Suprapubic skin (tissue), 4 donors: ENCODE data around the gene NAV3. TPM values are rescaled to one million over a fixed set of nuclear protein-coding genes. Genes with fewer than 3 reads are reported as not detected.

Source experiments
- DNase-seq, 2 donors: peaks; one replicate each; pipeline ENCODE4 v3.0.0-alpha.2; 2019; ENCODE audit warnings: low spot score in 2 of 2
- H3K27ac ChIP-seq: fragments of 200-600 bp; sonication (generic); one replicate; pipeline ENCODE4 v1.5.1; 2019
- H3K27me3 ChIP-seq: fragments of 200-600 bp; sonication (generic); one replicate; pipeline ENCODE4 v1.5.1; 2019
- H3K36me3 ChIP-seq: fragments of 200-600 bp; sonication (generic); one replicate; pipeline ENCODE4 v1.5.1; 2019
- H3K4me1 ChIP-seq: fragments of 200-600 bp; sonication (generic); one replicate; pipeline ENCODE4 v1.5.1; 2019
- H3K4me3 ChIP-seq: fragments of 200-600 bp; sonication (generic); one replicate; pipeline ENCODE4 v1.5.1; 2019; ENCODE audit warnings: mild to moderate bottlenecking
- H3K9me3 ChIP-seq: fragments of 200-600 bp; sonication (generic); one replicate; pipeline ENCODE4 v1.5.1; 2019
- CTCF ChIP-seq, 2 donors: fragments of 200-600 bp in 1 of 2; fragments of 450-650 bp in 1 of 2; sonication (generic) in 1 of 2; IDR thresholded peaks; one replicate each; pipeline ENCODE4 v1.5.1; 2016 to 2019; ENCODE audit warnings: antibody characterized with exemption in 2 of 2, mild to moderate bottlenecking in 1 of 2, moderate library complexity in 1 of 2
- EP300 ChIP-seq: sonication (generic); formaldehyde crosslinking; IDR thresholded peaks from one replicate; pipeline ENCODE4 v1.6.1; 2017; ENCODE audit warnings: antibody characterized with exemption
- POLR2A ChIP-seq, 2 donors: fragments of 450-650 bp; IDR thresholded peaks; one replicate each; pipeline ENCODE4 v1.6.1; 2017; ENCODE audit warnings: antibody characterized with exemption in 2 of 2, mild to moderate bottlenecking in 2 of 2, moderate library complexity in 2 of 2
- POLR2AphosphoS5 ChIP-seq, 3 donors: sonication (generic); formaldehyde crosslinking; IDR thresholded peaks; one replicate each; pipeline ENCODE4 v1.6.1; 2017; ENCODE audit warnings: antibody characterized with exemption in 3 of 3
- WGBS: methylation state at CpG from one replicate; pipeline ENCODE4 v1.1.5; 2018; 5-methylcytosine and 5-hydroxymethylcytosine counted together
- total RNA-seq, 4 donors: library from RNA; depleted of rRNA; stranded (reverse); fragments of >200 nt; gene quantifications; one replicate each; pipeline ENCODE4 v1.1.0, GENCODE V29; 2016

The NAV3 gene
- total RNA-seq, 4 donors from 2014 or later = 11.7 to 20.9 (median 15.7) TPM

DNA sequence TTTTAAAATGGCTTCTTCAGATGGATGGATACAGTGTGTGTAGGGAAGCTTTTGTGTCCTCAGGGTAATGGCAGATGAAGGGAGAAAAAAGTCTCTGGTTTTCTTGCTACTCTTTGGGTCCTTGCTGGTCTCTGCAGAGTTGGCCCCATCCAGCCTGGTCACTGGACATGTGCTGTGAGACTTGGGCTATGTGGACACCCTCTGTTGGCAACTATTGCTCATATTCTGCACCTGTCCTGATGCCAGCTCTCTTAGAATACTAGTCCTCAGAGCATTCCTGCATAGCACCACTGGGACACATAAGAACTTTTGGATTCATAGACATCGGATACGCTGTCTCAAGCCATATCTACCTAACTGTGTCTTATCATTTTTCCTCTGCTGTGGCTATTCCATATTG lies 20.0 kb downstream of the NAV3 start:
- 100% methylated on average over 2 of the region's 2 CpGs for WGBS
- Histone ChIP-seq H3K27ac (no peak overlapping the region), H3K9me3 (no peaks in the 10 kb centered on the region), H3K4me3 (no peak overlapping the region), H3K36me3 (no peaks in the 10 kb centered on the region), H3K4me1 (peaks cover 15% of the 10 kb centered on the region), H3K27me3 (no peaks in the 10 kb centered on the region)
- TF ChIP-seq POLR2AphosphoS5 (IDR thresholded peaks at IDR 0.05) = no peak
- TF ChIP-seq CTCF (IDR thresholded peaks at IDR 0.05) = no peak
- no peak for TF ChIP-seq EP300
- TF ChIP-seq POLR2A (IDR thresholded peaks at IDR 0.05) = no peak
- no peak for DNase-seq

DNA sequence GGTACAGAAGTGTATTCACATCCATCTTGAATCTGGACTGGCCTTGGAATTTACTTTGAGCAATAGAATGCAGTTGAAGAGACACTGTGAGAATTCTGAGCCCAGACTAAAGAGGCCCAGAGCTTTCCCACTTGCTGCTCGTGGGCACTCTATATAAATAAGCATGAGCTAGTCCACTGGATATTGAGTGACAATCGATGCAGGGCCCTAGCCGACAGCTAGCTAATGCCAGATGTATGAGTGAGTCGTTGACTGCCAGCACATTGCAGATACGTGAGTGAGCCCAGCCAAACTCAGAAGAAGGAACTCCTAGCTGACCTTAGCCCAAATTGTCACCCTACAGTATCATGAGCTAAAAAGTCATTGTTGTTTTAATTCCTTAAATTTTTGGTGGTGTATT lies 24.9 kb downstream of the NAV3 start:
- Histone ChIP-seq H3K9me3 (no peaks in the 10 kb centered on the region), H3K4me1 (no peaks in the 10 kb centered on the region), H3K27ac (no peak overlapping the region), H3K36me3 (no peaks in the 10 kb centered on the region), H3K4me3 (no peak overlapping the region), H3K27me3 (no peaks in the 10 kb centered on the region)
- DNase-seq = no peak
- TF ChIP-seq POLR2AphosphoS5 (IDR thresholded peaks at IDR 0.05) = no peak
- TF ChIP-seq CTCF (IDR thresholded peaks at IDR 0.05) = no peak
- TF ChIP-seq EP300 = no peak
- TF ChIP-seq POLR2A (IDR thresholded peaks at IDR 0.05) = no peak
- 71% methylated on average over 5 of the region's 5 CpGs for WGBS

DNA sequence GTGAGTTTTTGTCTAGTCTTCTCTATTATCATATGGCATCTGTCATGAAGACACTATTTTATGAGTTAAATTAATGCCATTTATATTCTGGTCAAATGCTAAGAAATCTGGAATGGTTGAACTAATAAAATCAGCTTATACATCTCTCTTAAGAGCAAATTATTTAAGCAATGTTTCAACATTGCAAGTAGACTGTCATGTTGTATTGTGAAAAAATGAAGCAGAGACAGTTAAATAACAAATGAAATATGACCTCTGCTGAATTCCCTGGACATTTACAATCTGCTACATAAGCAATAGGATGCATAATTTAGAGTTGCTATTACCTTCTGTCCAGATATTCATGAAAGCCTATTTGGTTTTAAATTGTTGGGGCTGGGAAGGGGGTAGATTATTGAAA lies 30.6 kb downstream of the NAV3 start:
- Histone ChIP-seq H3K27me3 (no peaks in the 10 kb centered on the region), H3K27ac (no peak overlapping the region), H3K36me3 (no peaks in the 10 kb centered on the region), H3K9me3 (no peaks in the 10 kb centered on the region), H3K4me3 (no peak overlapping the region), H3K4me1 (no peaks in the 10 kb centered on the region)
- DNase-seq = no peak
- TF ChIP-seq EP300 = no peak
- TF ChIP-seq CTCF (IDR thresholded peaks at IDR 0.05) = no peak
- no peak for TF ChIP-seq POLR2A (IDR thresholded peaks at IDR 0.05)
- TF ChIP-seq POLR2AphosphoS5 (IDR thresholded peaks at IDR 0.05) = no peak

DNA sequence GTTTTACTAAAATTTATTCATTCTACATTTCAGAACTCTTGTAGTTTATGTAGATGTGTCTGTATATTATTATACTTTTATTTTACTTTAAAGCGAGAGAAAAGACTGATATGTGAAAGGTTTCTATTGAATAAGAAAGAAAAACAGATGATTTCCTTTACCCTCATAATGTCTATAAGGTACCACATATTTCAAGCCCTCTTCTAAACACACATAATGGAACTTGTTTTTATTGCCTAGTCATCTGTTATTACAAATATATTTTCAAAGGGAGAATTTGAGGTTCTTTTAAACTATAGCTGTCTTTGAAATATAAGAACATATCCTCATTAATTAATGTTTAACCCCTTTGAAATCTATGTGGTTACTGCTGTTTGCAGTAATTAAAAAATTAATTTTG lies 34.5 kb downstream of the NAV3 start:
- Histone ChIP-seq H3K4me1 (no peaks in the 10 kb centered on the region), H3K27me3 (no peaks in the 10 kb centered on the region), H3K27ac (no peak overlapping the region), H3K4me3 (no peak overlapping the region), H3K36me3 (no peaks in the 10 kb centered on the region), H3K9me3 (no peaks in the 10 kb centered on the region)
- WGBS = 87% methylated on average over 1 of the region's 1 CpG
- no peak for TF ChIP-seq POLR2AphosphoS5 (IDR thresholded peaks at IDR 0.05)
- no peak for DNase-seq

DNA sequence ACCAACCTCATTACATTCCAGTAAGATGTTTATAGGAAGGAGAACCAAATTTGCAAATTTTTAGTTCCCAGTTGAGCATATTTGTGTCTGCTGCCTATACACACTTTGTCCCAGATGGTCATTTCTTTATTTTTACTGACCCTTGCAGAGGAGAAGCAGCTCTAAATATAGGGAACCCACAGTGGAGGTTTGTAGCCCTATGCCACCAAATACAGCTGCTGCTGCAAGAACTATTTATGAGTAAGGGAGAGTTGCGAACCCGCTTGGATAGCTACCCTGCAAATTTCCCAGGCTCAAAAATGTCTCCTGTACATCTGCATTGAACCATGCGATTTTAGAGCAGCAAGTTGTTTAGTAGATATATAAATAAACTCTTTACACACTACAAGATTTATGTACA lies 48.2 kb downstream of the NAV3 start:
- no peak for DNase-seq
- Histone ChIP-seq H3K36me3 (no peaks in the 10 kb centered on the region), H3K27ac (no peak overlapping the region), H3K9me3 (no peaks in the 10 kb centered on the region), H3K4me3 (no peak overlapping the region), H3K4me1 (no peaks in the 10 kb centered on the region), H3K27me3 (no peaks in the 10 kb centered on the region)
- WGBS = 77% methylated on average over 3 of the region's 3 CpGs
- no peak for TF ChIP-seq POLR2AphosphoS5 (IDR thresholded peaks at IDR 0.05)

GRCh38 chr12:77882709-77883108 lies 52.0 kb downstream of the NAV3 start:
- H3K9me3 ChIP-seq = no peaks in the 10 kb centered on the region
- no peak overlapping the region for H3K4me3 ChIP-seq
- TF ChIP-seq POLR2A (IDR thresholded peaks at IDR 0.05) = no peak
- TF ChIP-seq CTCF (IDR thresholded peaks at IDR 0.05) = no peak
- TF ChIP-seq EP300 = no peak
- no peaks in the 10 kb centered on the region for H3K27me3 ChIP-seq
- no peak overlapping the region for H3K27ac ChIP-seq
- no peak for DNase-seq
- H3K4me1 ChIP-seq = no peaks in the 10 kb centered on the region
- H3K36me3 ChIP-seq = no peaks in the 10 kb centered on the region
